Nephron (organoid): ENCODE data around the gene ITGA3.

Experiments used
- H3K27ac Mint-ChIP-seq, 3 experiments: 2 replicates each; pipeline ENCODE4 v1.8.0; 2020; ENCODE audit warnings: mixed read lengths in 3 of 3, mild to moderate bottlenecking in 2 of 3, moderate library complexity in 1 of 3
- H3K27me3 Mint-ChIP-seq: 2 replicates; pipeline ENCODE4 v1.8.0; 2021; ENCODE audit warnings: low read depth, mild to moderate bottlenecking, moderate library complexity, mixed read lengths
- H3K36me3 Mint-ChIP-seq: 2 replicates; pipeline ENCODE4 v1.8.0; 2020; ENCODE audit warnings: low read depth, mixed read lengths
- H3K4me1 Mint-ChIP-seq: 2 replicates; pipeline ENCODE4 v1.8.0; 2020; ENCODE audit warnings: mixed read lengths
- H3K4me3 Mint-ChIP-seq, 3 experiments: 2 replicates each; pipeline ENCODE4 v1.8.0; 2020; ENCODE audit warnings: mild to moderate bottlenecking in 3 of 3, mixed read lengths in 3 of 3, moderate library complexity in 2 of 3
- H3K9me3 Mint-ChIP-seq: 2 replicates; pipeline ENCODE4 v1.8.0; 2020; ENCODE audit warnings: mixed read lengths
- TF ChIP-seq, protein P1 (sequence below), 3 experiments: fragments of 200-600 bp; sonication (generic); IDR thresholded peaks; one replicate each; pipeline ENCODE4 v1.5.0; 2021; ENCODE audit warnings: antibody characterized with exemption in 3 of 3; ENCODE audit not compliant: unreplicated experiment in 3 of 3

Gene ITGA3

DNA sequence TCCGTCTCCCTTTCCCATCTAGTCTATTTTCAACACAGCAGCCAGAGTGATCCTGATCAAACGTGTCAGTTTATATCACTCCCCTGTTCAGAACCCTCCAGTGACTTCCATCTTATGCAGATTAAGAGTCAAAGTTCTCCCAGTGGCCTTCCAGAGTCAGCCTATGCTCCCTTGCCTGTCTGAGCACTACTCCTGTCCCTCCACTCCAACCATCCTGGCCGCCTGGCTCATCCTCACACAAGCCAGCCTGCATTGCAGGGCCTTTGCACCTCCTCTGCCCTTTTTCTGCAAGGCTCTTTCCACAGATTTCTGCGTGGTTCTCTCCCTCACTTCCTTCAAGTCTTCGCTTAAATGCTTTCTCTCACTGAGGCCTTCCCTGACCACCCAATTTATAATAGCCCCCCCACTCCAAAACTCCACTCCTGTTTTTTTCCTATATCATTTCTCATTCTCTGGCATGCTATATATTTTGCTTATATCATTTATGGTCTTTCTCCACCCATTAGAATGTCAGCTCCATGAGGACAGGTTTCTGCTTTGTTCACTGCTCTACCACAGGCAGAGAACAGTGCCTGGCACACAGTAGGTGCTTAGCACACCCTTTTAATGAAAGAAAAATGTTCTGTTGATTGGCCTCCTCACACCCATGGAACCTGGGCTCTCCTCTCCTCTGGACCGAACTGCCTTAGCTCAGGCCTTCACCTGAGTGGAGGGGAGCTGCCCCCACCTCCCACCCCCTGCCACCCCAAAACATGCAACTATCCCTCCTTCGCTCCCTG lies 64.8 kb downstream of the ITGA3 start:
- TF ChIP-seq, protein P1, sequence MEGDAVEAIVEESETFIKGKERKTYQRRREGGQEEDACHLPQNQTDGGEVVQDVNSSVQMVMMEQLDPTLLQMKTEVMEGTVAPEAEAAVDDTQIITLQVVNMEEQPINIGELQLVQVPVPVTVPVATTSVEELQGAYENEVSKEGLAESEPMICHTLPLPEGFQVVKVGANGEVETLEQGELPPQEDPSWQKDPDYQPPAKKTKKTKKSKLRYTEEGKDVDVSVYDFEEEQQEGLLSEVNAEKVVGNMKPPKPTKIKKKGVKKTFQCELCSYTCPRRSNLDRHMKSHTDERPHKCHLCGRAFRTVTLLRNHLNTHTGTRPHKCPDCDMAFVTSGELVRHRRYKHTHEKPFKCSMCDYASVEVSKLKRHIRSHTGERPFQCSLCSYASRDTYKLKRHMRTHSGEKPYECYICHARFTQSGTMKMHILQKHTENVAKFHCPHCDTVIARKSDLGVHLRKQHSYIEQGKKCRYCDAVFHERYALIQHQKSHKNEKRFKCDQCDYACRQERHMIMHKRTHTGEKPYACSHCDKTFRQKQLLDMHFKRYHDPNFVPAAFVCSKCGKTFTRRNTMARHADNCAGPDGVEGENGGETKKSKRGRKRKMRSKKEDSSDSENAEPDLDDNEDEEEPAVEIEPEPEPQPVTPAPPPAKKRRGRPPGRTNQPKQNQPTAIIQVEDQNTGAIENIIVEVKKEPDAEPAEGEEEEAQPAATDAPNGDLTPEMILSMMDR (IDR thresholded peaks at IDR 0.05; ENCODE audit: unreplicated experiment in 3 of 3) = no peak
- peaks cover 16% of the 10 kb centered on the region for H3K27me3 Mint-ChIP-seq
- peaks cover 15% of the 10 kb centered on the region for H3K4me1 Mint-ChIP-seq
- H3K9me3 Mint-ChIP-seq = no peaks in the 10 kb centered on the region
- H3K4me3 Mint-ChIP-seq = no peak overlapping the region
- H3K27ac Mint-ChIP-seq = no peak overlapping the region
- peaks cover 25% of the 10 kb centered on the region for H3K36me3 Mint-ChIP-seq

DNA sequence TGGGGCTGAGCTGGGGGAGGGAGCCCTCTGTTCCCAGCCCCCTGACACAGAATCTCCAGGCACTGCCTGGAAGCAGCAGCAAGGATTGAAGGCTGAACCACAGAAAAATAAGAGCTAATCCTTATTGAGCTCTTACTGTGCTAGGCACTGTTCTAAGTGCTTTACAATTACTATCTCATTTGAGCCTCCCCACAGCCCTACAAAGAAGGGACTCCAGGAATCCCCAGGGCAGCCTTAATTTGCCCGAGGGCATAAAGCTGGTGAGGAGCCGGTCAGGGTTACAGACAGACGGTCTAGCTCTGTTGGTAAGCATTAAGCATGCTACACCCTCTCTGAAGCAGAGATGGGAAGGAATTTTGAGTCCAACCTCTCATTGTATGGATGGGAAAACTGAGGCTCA lies 67.0 kb downstream of the ITGA3 start:
- TF ChIP-seq, protein P1 (IDR thresholded peaks at IDR 0.05; ENCODE audit: unreplicated experiment in 3 of 3) = no peak
- Mint-ChIP-seq H3K4me1 (peaks cover 14% of the 10 kb centered on the region), H3K27me3 (peaks cover 9% of the 10 kb centered on the region), H3K4me3 (no peak overlapping the region), H3K9me3 (no peaks in the 10 kb centered on the region), H3K36me3 (peaks cover 26% of the 10 kb centered on the region), H3K27ac (peak overlapping the region in 1 of 3 experiments; percentile 96)

DNA sequence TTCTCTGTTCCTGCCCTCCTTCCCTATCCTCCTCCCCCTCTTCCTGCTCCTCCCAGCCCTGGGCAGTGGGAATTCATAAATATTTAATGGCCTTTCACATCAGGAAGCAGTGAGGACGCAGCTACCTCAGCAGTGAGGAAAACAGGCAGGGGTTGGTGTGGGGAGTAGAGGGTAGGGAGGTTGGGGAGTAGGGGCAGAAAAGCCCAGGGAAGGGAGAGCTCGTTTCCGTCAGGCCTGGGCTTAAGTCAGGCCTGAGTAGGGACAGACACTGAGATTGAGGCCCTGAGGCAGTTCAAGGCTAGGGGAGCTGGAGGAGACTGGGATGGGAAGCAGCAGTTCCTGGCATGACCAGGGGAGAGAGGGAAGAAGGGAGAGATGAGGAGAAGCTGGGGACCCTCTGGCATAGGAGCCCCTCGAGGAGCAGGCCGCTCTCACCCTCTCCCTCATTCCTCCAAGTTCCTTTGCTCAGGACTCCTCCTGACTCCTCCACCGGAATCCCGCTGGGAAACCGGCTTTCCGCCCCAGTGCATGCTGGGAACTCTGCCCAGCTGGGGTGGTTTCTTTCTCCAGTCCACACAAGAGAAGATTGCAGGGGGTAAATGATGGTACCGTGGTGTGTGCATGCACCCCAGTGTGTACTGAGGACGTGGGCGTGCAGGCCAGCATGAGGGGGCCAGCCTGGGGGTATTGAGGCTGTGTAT lies 67.9 kb downstream of the ITGA3 start:
- Mint-ChIP-seq H3K9me3 (no peaks in the 10 kb centered on the region), H3K4me1 (peaks cover 20% of the 10 kb centered on the region), H3K4me3 (peak overlapping the region in 1 of 3 experiments; percentile 33), H3K36me3 (peaks cover 27% of the 10 kb centered on the region), H3K27ac (peak overlapping the region; percentile 83 to 96 (median 92)), H3K27me3 (peaks cover 7% of the 10 kb centered on the region)
- TF ChIP-seq, protein P1 (IDR thresholded peaks at IDR 0.05; ENCODE audit: unreplicated experiment in 3 of 3) = no peak

DNA sequence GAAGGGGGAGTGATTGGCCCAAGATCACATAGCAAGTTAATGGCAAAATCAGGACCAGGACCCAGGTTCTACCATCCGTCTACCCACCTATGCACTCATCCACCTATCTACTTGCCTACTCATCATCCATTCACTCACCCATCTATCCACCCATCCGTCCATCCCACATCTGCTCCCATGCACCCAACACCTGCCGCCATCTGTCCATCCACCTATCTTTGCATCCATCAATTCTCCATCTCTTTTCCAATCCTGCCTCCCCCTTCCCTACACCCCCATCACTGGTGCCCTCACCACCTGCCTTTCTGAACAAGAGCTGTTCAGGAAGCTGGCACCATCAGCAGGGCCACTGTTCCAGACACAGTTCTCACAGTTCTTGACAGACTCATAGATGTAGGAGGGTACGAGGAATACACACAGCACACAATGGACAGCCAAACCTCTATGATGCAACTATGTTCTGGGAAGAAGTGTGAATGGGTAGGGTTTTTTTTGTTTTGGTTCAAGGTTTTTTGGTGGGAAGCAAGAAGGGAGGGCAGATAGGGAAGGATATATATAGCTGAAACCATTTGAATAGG lies 69.6 kb downstream of the ITGA3 start:
- H3K27ac Mint-ChIP-seq = peak overlapping the region in 2 of 3 experiments; percentile 25 to 47
- peaks cover 19% of the 10 kb centered on the region for H3K36me3 Mint-ChIP-seq

DNA sequence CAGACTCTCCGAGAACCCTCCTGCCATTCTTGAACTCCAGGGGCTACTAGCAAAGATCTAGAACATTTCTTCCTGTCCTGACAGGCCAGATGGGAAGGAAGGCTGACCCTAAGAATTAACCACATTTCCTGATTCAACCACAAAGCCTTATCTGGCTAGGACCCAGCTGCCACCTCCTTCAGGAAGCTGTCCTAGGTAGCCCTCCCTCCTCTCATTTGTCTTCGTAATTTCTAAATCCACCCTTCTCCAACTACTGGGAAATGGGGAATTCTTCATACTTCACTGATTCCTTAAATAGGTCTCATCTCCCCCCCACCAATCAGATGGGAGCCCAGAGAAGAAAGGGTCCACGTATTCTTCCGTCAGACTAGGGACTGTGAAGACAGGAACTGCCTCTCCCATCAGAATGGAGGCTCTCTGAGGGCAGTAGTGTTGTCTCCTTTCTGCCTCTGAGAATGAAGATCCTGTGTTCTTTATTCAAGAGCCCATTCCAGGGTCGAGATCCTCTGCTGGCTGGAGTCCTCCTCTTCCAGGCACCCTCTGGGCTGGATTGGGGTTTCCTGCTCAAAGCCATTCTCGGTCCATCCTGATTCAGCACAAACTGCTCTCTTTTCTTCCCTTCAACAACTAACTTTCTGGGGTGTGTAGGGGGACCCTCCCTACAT lies 71.9 kb downstream of the ITGA3 start:
- Mint-ChIP-seq H3K36me3 (peaks cover 9% of the 10 kb centered on the region), H3K27ac (peak overlapping the region; percentile 73 to 99 (median 95)), H3K9me3 (no peaks in the 10 kb centered on the region), H3K4me3 (peak overlapping the region; percentile 98 to 100 (median 99)), H3K4me1 (peaks cover 33% of the 10 kb centered on the region), H3K27me3 (peaks cover 13% of the 10 kb centered on the region)
- TF ChIP-seq, protein P1 (IDR thresholded peaks at IDR 0.05; ENCODE audit: unreplicated experiment in 3 of 3) = no peak

More for the DNA sequence above, 69.6 kb downstream of the ITGA3 start:
- TF ChIP-seq, protein P1 (IDR thresholded peaks at IDR 0.05; ENCODE audit: unreplicated experiment in 3 of 3) = no peak
- no peaks in the 10 kb centered on the region for H3K9me3 Mint-ChIP-seq
- H3K27me3 Mint-ChIP-seq = peaks cover 5% of the 10 kb centered on the region
- peak overlapping the region; percentile 1 to 17 (median 10) for H3K4me3 Mint-ChIP-seq
- H3K4me1 Mint-ChIP-seq = peaks cover 22% of the 10 kb centered on the region
